LNCaP clone FGC (cell line): ENCODE data around the gene ACTL7B.

Source experiments
- DNase-seq: peaks from one replicate; pipeline ENCODE4 v3.0.0-alpha.2; 2011; ENCODE audit warnings: low read depth
- H3K4me3 ChIP-seq: 2 replicates; pipeline ENCODE4 v1.5.1; 2011; ENCODE audit warnings: mild to moderate bottlenecking, low read depth, low read length, control low read depth
- TF ChIP-seq, protein P1 (sequence below): IDR thresholded peaks from 2 replicates; pipeline ENCODE4 v1.5.1; 2012; ENCODE audit warnings: mild to moderate bottlenecking; ENCODE audit not compliant: control insufficient read depth, insufficient read depth; ENCODE audit errors: extremely low read depth

The ACTL7B gene

DNA sequence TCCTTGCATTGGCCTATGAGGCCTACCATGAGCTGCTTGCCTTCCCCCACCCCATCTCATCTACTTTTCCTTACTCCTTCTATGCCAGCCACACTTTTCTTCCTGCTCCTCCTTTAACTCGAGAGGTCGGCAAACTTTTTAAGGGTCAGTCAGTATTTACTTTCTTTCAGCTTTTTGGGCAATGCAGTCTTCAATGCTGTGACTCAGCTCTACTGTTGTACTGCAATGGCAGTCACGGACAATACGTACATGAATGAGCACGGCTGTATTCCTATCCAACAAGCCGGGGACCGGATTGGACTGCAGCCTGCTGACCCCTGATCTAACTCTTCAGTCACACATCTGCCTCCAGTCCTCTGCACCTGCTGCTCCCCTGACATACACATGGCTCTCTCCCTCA lies 5.7 kb upstream of the ACTL7B start:
- DNase-seq, result no peak
- TF ChIP-seq, protein P1, sequence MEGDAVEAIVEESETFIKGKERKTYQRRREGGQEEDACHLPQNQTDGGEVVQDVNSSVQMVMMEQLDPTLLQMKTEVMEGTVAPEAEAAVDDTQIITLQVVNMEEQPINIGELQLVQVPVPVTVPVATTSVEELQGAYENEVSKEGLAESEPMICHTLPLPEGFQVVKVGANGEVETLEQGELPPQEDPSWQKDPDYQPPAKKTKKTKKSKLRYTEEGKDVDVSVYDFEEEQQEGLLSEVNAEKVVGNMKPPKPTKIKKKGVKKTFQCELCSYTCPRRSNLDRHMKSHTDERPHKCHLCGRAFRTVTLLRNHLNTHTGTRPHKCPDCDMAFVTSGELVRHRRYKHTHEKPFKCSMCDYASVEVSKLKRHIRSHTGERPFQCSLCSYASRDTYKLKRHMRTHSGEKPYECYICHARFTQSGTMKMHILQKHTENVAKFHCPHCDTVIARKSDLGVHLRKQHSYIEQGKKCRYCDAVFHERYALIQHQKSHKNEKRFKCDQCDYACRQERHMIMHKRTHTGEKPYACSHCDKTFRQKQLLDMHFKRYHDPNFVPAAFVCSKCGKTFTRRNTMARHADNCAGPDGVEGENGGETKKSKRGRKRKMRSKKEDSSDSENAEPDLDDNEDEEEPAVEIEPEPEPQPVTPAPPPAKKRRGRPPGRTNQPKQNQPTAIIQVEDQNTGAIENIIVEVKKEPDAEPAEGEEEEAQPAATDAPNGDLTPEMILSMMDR, result no peak
- H3K4me3 ChIP-seq, result no peak overlapping the region

DNA sequence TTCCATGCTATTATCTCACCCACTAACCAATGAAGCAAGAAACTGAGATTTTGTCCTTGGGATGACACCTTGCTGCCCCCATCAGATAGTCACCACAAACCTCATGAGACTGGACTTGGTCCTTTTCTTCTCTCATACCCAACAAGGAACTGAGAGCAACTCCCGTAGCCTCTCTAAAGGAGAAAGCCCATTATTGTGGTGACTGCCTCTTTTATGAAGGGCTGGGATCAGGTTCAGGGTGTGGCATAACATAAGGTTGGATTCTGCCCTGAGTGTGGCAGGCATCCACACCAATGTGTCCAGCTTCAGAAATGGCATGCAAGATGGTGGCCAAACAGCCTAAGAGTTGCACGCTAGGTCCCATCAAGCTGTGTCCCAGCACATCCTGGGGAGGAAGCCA lies 5.0 kb upstream of the ACTL7B start:
- no peak overlapping the region for H3K4me3 ChIP-seq
- no peak for DNase-seq
- TF ChIP-seq, protein P1, result no peak

DNA sequence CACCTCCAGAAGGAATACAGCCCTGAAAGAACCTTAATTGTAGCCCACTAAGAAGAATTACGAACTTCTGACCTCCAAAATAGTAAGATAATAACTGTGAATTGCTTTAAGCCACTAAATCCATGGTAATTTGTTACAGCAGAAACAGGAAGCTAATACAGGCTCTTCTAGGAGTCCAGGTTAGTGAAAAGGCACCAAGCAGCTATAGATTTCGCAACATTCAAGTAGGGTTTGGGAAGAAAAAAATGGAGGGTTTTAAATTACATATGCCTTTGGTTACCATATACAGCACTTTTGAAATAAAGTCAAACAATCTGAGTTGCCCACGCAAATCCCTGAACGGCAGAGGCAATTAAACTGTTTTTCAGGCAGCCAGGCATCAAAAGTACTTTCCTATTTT lies 4.6 kb upstream of the ACTL7B start:
- no peak for DNase-seq
- TF ChIP-seq, protein P1, result no peak

DNA sequence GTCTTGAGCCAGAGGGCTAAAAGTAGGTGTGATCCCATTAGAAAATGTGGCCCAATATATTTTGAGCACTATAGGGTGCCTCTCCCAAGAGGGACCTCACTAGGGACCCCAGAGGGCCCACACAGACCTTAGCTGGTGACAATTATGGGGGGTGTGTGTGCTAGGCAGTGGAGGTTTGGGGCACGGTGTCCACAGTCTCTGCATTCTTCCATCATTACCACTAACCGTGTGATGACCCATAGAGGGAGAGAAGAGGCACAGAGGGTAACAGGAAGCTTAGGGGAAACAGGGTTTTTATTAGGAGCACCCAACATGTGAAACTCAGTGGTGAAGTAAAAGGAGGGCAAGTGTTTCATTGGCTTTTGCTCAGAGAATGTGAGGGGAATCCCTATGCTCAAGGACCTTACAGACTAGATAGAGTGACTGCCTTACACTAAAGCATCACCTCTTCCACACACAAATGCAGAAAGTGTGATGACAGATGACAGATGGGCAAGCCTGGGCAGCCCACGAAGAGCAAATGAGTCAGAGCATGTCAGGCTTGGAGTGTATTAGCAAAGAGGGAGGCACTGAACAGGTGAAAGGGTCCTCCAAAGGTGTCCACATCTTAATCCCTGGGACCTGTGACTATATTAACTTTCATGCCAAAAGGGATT lies 3.8 kb upstream of the ACTL7B start:
- TF ChIP-seq, protein P1, result no peak
- no peak overlapping the region for H3K4me3 ChIP-seq
- no peak for DNase-seq

More for the DNA sequence above, 4.6 kb upstream of the ACTL7B start:
- H3K4me3 ChIP-seq, result no peak overlapping the region

DNA sequence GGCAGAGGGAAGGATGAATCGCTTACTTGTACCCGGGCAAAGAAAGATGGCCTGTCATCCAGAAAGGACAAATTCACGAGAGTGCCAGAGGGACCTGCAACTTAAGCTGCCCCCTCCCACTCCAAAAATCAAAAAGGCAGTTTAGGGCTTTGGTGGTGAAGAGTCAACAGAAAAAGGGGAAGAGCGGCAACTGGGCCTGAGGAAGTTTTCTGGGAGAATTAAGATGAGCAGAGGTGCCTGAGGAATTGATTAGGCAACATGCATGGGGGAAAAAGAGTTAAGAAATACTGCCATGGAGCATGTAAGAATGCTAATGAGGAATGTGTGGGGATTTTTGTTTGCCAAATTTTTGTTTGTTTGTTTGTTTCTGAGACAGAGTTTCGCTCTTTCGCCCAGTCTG lies 1.8 kb upstream of the ACTL7B start:
- H3K4me3 ChIP-seq, result no peak overlapping the region
- DNase-seq, result no peak
- TF ChIP-seq, protein P1, result no peak

DNA sequence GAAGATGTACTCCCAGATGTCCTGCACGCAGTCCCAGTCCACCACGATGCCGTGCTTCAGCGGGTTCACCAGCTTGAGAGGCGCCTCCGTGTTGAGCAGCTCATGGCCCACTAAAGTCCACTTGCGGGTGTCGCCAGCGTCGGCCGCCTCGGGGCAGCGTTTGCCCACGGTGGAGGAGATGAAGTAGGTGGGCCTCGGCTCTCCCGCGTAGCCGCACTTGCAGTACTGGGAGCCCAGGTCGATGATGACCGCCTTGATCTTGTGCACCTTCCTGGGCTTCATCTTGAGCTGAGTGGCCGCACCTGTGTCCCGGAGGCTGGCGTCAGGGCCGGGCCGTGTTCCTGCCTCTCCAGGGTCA lies 278 bp downstream of the ACTL7B start:
- TF ChIP-seq, protein P1, result no peak

More for the DNA sequence above, 278 bp downstream of the ACTL7B start:
- H3K4me3 ChIP-seq, result no peak overlapping the region
- no peak for DNase-seq
